Activated gamma-delta T cell treated with Interleukin-2 at 50 U/mL for 16 hours (primary cell): ENCODE data around the gene HYPK.

ENCODE experiments used
- DNase-seq: peaks from one replicate; pipeline ENCODE4 v3.0.0-alpha.2; 2020

The HYPK gene

GRCh38 chr15:43800286-43801141, at the start of gene HYPK:
HYPK (plus strand) TSS chr15:43800599; CDS start chr15:43800623, 24 bp downstream.
- DNase-seq: peak; percentile 93

GRCh38 chr15:43751885-43752284, 48.5 kb upstream of the HYPK start:
- no peak for DNase-seq

GRCh38 chr15:43762824-43763223, 37.6 kb upstream of the HYPK start:
- no peak for DNase-seq

GRCh38 chr15:43763819-43764446, 36.5 kb upstream of the HYPK start:
- no peak for DNase-seq

- DNase-seq: peak; percentile 53
Measured at GRCh38 chr15:43769584-43770228, 30.7 kb upstream of the HYPK start.

GRCh38 chr15:43771816-43772215, 28.6 kb upstream of the HYPK start:
- DNase-seq: no peak

- no peak for DNase-seq
Measured at GRCh38 chr15:43772624-43773023, 27.8 kb upstream of the HYPK start.

GRCh38 chr15:43774062-43774461, 26.3 kb upstream of the HYPK start:
- DNase-seq: no peak

- no peak for DNase-seq
Measured at GRCh38 chr15:43775411-43775965, 24.9 kb upstream of the HYPK start.

GRCh38 chr15:43776101-43776717, 24.2 kb upstream of the HYPK start:
- no peak for DNase-seq

GRCh38 chr15:43776718-43777266, 23.6 kb upstream of the HYPK start, which contains the start of gene ELL3:
ELL3 (minus strand) TSS chr15:43776966; CDS start chr15:43776901, 65 bp downstream.
- DNase-seq: peak; percentile 72

- peak; percentile 78 for DNase-seq
Measured at GRCh38 chr15:43777267-43777914, 23.0 kb upstream of the HYPK start.

- no peak for DNase-seq
Measured at GRCh38 chr15:43779016-43779415, 21.4 kb upstream of the HYPK start.

- no peak for DNase-seq
Measured at GRCh38 chr15:43789409-43789808, 11.0 kb upstream of the HYPK start.

- peak; percentile 100 for DNase-seq
Measured at GRCh38 chr15:43791993-43792760, 8.2 kb upstream of the HYPK start, which contains the start of gene SERF2. SERF2 (plus strand) TSS chr15:43792320; CDS start chr15:43792377, 57 bp downstream.

- DNase-seq: no peak
Measured at GRCh38 chr15:43792761-43793476, 7.5 kb upstream of the HYPK start.

- DNase-seq: no peak
Measured at GRCh38 chr15:43793647-43794046, 6.8 kb upstream of the HYPK start.

- DNase-seq: no peak
Measured at GRCh38 chr15:43794269-43795037, 5.9 kb upstream of the HYPK start.

- DNase-seq: no peak
Measured at GRCh38 chr15:43795197-43795596, 5.2 kb upstream of the HYPK start.

GRCh38 chr15:43795997-43796396, 4.4 kb upstream of the HYPK start:
- DNase-seq: no peak
